RWPE1 (cell line): ENCODE data around the gene SND1.

Experiments used
- CTCF ChIA-PET: fragments of 350-600 bp; sonication (Branson Sonifier 250); formaldehyde crosslinking; extraction: SDS; loops from one replicate; lab custom pipeline; 2021; lab: Yijun Ruan, JAX
- POLR2A ChIA-PET: fragments of 400-600 bp; formaldehyde crosslinking; extraction: SDS; loops from one replicate; lab custom pipeline; 2020; ENCODE audit warnings: antibody characterized with exemption; ENCODE audit not compliant: low non-redundant PET; lab: Yijun Ruan, JAX
- DNase-seq: peaks from one replicate; pipeline ENCODE4 v3.0.0; 2012; ENCODE audit warnings: low spot score
- H3K27ac ChIP-seq: fragments of 450-650 bp; 2 replicates; pipeline ENCODE4 v1.5.1; 2017
- TF ChIP-seq, protein P1 (sequence below): fragments of 450-650 bp; conservative IDR thresholded peaks from 2 replicates; pipeline ENCODE4 v1.5.1; 2017; ENCODE audit warnings: low read depth, mild to moderate bottlenecking

Gene SND1

GRCh38 chr7:128037880-128038619, 386.1 kb downstream of the SND1 start:
- CTCF ChIA-PET = no interaction called here
- TF ChIP-seq, protein P1, sequence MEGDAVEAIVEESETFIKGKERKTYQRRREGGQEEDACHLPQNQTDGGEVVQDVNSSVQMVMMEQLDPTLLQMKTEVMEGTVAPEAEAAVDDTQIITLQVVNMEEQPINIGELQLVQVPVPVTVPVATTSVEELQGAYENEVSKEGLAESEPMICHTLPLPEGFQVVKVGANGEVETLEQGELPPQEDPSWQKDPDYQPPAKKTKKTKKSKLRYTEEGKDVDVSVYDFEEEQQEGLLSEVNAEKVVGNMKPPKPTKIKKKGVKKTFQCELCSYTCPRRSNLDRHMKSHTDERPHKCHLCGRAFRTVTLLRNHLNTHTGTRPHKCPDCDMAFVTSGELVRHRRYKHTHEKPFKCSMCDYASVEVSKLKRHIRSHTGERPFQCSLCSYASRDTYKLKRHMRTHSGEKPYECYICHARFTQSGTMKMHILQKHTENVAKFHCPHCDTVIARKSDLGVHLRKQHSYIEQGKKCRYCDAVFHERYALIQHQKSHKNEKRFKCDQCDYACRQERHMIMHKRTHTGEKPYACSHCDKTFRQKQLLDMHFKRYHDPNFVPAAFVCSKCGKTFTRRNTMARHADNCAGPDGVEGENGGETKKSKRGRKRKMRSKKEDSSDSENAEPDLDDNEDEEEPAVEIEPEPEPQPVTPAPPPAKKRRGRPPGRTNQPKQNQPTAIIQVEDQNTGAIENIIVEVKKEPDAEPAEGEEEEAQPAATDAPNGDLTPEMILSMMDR = no peak
- POLR2A ChIA-PET = no interaction called here
- no peak overlapping the region for H3K27ac ChIP-seq
- no peak for DNase-seq

DNA sequence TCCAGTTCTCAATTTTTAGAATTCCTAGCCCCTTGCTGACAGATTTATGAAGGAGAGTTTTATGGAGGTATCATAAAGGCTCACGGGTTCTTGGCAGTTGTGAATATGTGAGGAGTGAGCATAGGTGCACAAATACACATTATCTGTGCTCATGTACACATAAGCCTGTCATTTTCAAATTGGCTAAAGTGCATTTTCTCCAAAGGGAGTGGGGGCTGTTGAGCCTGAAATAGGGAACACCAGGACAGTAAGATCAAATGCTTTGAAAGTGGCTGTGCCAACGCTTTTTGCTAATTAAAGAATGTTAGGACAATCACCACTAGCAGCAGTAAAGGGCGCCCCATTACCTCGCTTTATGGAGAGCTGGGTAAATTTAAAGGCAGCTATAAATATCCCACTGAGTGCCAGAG, 387.6 kb downstream of the SND1 start:
- TF ChIP-seq, protein P1 = no peak
- no peak overlapping the region for H3K27ac ChIP-seq
- ChIA-PET CTCF (no interaction called here), POLR2A (no interaction called here)
- DNase-seq = no peak

DNA sequence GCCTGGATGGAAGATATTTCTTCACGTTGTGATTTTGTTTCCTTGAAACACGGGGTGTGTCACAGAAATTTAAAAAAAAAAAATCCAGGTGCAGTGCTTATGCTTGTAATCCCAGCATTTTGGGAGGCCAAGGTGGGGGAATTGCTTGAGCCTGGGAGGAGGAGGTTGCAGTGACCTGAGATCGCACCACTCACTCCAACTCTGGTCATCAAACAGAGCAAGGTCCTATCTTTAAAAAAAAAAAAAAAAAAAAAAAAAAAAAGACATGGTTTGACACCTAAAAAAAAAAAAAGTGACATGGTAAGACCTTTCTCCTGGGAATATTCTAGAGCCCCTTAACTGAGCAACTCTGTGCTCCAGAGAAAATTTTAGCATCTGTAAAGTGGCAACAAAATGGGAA, 388.2 kb downstream of the SND1 start:
- CTCF ChIA-PET = no interaction called here
- no peak overlapping the region for H3K27ac ChIP-seq
- TF ChIP-seq, protein P1 = no peak
- POLR2A ChIA-PET = no interaction called here
- no peak for DNase-seq

- ChIA-PET POLR2A (no interaction called here), CTCF (no interaction called here)
- TF ChIP-seq, protein P1 = no peak
- peak; percentile 64 for DNase-seq
- H3K27ac ChIP-seq = no peak overlapping the region
Measured at GRCh38 chr7:128041203-128041602, 389.2 kb downstream of the SND1 start.

DNA sequence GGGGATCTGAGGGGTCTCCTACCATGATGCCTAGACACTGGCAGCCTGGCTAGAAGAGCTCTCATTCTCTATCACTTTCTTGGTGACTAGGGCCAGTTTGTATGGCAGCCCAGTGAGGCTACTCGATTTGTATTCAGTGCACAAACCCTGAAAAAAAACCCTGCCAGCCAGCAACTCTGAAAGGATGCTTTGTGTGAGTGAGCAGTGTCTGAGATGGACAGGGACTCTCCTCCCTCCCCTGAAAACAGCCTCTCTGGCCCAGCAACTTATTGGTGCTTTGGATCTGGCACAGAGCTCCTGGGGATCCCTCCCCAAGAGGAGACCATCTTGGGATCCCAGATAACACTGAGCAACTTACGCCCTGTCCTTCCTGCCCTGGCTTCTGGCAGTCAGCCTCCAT, 390.0 kb downstream of the SND1 start:
- DNase-seq = no peak
- ChIA-PET POLR2A (no interaction called here), CTCF (no interaction called here)
- H3K27ac ChIP-seq = no peak overlapping the region
- TF ChIP-seq, protein P1 = no peak

DNA sequence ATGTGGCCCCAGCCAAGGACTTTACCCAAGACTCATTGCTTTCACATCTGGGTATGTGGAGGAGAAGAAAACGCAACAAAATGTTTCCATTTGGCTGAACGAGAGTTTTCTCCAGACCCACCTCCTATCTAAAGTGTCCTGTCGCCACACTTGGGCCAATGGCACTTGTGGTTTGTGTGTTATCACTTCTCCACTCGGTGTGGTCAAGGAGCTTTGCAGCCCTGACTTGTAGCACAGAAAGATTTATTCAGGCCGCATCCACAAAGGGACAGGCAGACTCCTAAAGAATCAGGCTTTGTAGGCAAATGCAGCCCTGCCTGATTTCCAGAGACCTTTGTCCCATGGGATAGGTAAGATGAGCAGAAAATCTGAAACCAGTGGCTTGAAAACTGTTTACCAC, 392.1 kb downstream of the SND1 start:
- H3K27ac ChIP-seq = no peak overlapping the region
- no peak for DNase-seq
- TF ChIP-seq, protein P1 = no peak
- ChIA-PET CTCF (no interaction called here), POLR2A (no interaction called here)
